GM12873 (cell line): ENCODE results near the gene PXN.

Source experiments
- CTCF ChIP-seq: IDR thresholded peaks from 2 replicates; pipeline ENCODE4 v1.5.1; 2012; ENCODE audit warnings: low read depth, mild to moderate bottlenecking, moderate library complexity, low read length, control low read depth; ENCODE audit not compliant: insufficient read depth; ENCODE audit errors: missing control alignments

Gene PXN

GRCh38 chr12:120216742-120217605 is 48.6 kb downstream of the PXN start:
- TF ChIP-seq CTCF, result no peak

GRCh38 chr12:120215766-120216735 is 49.5 kb downstream of the PXN start:
- TF ChIP-seq CTCF, result no peak

GRCh38 chr12:120215357-120215735 is 50.2 kb downstream of the PXN start:
- no peak for TF ChIP-seq CTCF

GRCh38 chr12:120214626-120215356 is 50.7 kb downstream of the PXN start:
- TF ChIP-seq CTCF, result no peak

- TF ChIP-seq CTCF, result no peak
These were observed 51.8 kb downstream of the PXN start for GRCh38 chr12:120213758-120214157.

- TF ChIP-seq CTCF, result no peak
These were observed 53.2 kb downstream of the PXN start for GRCh38 chr12:120212301-120212700.
